ENCODE results near the gene NRROS. TPM values are rescaled to one million over a fixed set of nuclear protein-coding genes. Genes with fewer than 3 reads are reported as not detected.

NRROS gene
- total RNA-seq, 1 experiment from 2014 or later = 0.99 TPM

GRCh38 chr3:196667056-196667825 lies 27.7 kb downstream of the NRROS start:
- no peaks in the 10 kb centered on the region for H3K36me3 Mint-ChIP-seq (ENCODE audit: insufficient read depth, unreplicated experiment)

DNA sequence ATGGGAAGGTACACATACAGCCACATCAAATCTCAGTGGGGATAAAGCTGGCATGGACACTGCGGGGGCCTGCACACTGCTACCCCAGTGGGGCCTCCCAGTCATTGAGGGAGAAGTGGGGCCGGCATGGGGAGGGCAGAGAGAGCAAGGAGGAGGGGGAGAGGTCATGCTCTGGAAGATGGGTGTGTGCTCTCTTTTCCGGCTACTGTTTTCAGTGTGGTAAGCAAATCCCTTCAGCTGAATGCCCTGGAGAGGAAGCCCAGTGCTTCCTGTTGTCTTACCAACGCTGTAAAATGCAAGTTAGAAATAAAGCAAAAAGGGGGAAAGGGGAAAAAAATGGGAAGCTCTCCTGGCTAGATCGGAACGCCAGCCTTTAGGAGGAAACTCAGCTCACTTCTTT lies 30.8 kb downstream of the NRROS start:
- Mint-ChIP-seq H3K27ac (ENCODE audit: unreplicated experiment) (no peak overlapping the region), H3K27me3 (ENCODE audit: unreplicated experiment) (peaks cover 40% of the 10 kb centered on the region)
- intact Hi-C loops (cut with micrococcal nuclease; ENCODE audit: unreplicated experiment) = no loop called here

More at GRCh38 chr3:196667056-196667825, 27.7 kb downstream of the NRROS start:
- Mint-ChIP-seq H3K27ac (ENCODE audit: unreplicated experiment) (no peak overlapping the region), H3K4me1 (ENCODE audit: low read depth, unreplicated experiment) (no peaks in the 10 kb centered on the region), H3K27me3 (ENCODE audit: unreplicated experiment) (peaks cover 52% of the 10 kb centered on the region), H3K4me3 (ENCODE audit: low read depth, unreplicated experiment) (no peak overlapping the region), H3K9me3 (ENCODE audit: low read depth, unreplicated experiment) (no peaks in the 10 kb centered on the region)
- DNase-seq = no peak
- intact Hi-C loops (cut with micrococcal nuclease; ENCODE audit: unreplicated experiment) = no loop called here
- no TSS peak for BruUV-seq (replicated peaks)
- CTCF ChIA-PET = no interaction called here
- TF ChIP-seq, protein P1, sequence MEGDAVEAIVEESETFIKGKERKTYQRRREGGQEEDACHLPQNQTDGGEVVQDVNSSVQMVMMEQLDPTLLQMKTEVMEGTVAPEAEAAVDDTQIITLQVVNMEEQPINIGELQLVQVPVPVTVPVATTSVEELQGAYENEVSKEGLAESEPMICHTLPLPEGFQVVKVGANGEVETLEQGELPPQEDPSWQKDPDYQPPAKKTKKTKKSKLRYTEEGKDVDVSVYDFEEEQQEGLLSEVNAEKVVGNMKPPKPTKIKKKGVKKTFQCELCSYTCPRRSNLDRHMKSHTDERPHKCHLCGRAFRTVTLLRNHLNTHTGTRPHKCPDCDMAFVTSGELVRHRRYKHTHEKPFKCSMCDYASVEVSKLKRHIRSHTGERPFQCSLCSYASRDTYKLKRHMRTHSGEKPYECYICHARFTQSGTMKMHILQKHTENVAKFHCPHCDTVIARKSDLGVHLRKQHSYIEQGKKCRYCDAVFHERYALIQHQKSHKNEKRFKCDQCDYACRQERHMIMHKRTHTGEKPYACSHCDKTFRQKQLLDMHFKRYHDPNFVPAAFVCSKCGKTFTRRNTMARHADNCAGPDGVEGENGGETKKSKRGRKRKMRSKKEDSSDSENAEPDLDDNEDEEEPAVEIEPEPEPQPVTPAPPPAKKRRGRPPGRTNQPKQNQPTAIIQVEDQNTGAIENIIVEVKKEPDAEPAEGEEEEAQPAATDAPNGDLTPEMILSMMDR (IDR thresholded peaks at IDR 0.05; ENCODE audit: unreplicated experiment) = no peak

GRCh38 chr3:196673632-196674031 lies 34.1 kb downstream of the NRROS start:
- Mint-ChIP-seq H3K9me3 (ENCODE audit: low read depth, unreplicated experiment) (no peaks in the 10 kb centered on the region), H3K4me1 (ENCODE audit: low read depth, unreplicated experiment) (no peaks in the 10 kb centered on the region), H3K36me3 (ENCODE audit: insufficient read depth, unreplicated experiment) (peaks cover 4% of the 10 kb centered on the region), H3K4me3 (ENCODE audit: low read depth, unreplicated experiment) (no peak overlapping the region), H3K27me3 (ENCODE audit: unreplicated experiment) (peaks cover 43% of the 10 kb centered on the region), H3K27ac (ENCODE audit: unreplicated experiment) (no peak overlapping the region)
- CTCF ChIA-PET = no interaction called here
- no TSS peak for BruUV-seq (replicated peaks)
- intact Hi-C loops (cut with micrococcal nuclease; ENCODE audit: unreplicated experiment) = no loop called here
- DNase-seq = no peak
- TF ChIP-seq, protein P1 (IDR thresholded peaks at IDR 0.05; ENCODE audit: unreplicated experiment) = no peak

More for the DNA sequence above, 30.8 kb downstream of the NRROS start:
- CTCF ChIA-PET = interaction anchor here (0.7 kb wide), 3 partner anchors 21 to 72 kb away, joined by 4 to 6 read pairs (median 4); no protein-coding TSS in a partner anchor
- TF ChIP-seq, protein P1 (IDR thresholded peaks at IDR 0.05; ENCODE audit: unreplicated experiment) = no peak
- Mint-ChIP-seq H3K4me3 (ENCODE audit: low read depth, unreplicated experiment) (no peak overlapping the region), H3K36me3 (ENCODE audit: insufficient read depth, unreplicated experiment) (peaks cover 4% of the 10 kb centered on the region), H3K4me1 (ENCODE audit: low read depth, unreplicated experiment) (no peaks in the 10 kb centered on the region), H3K9me3 (ENCODE audit: low read depth, unreplicated experiment) (no peaks in the 10 kb centered on the region)
- no peak for DNase-seq
- BruUV-seq (replicated peaks) = no TSS peak

DNA sequence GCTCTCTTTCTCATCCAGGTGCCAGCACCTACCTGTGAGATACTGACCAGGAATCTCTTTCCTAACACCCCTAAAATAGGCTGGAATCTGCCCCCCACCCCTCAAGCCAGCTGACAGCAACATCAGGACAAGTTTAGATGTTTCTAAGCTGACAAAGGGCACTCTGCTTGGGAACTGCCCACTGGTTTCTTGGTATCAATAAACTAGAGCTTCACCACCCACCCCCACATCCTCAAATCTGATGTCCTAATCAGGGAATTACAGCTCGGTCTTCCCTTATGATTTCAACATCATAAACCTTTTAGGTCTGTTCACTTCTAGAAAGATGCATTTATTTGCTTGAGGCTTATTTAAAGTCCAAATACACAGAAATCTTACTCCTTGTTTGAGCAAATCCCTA lies 37.9 kb downstream of the NRROS start:
- TF ChIP-seq, protein P1 (IDR thresholded peaks at IDR 0.05; ENCODE audit: unreplicated experiment) = no peak
- no peak for DNase-seq
- H3K4me3 Mint-ChIP-seq (ENCODE audit: low read depth, unreplicated experiment) = no peak overlapping the region
- H3K9me3 Mint-ChIP-seq (ENCODE audit: low read depth, unreplicated experiment) = no peaks in the 10 kb centered on the region
- H3K36me3 Mint-ChIP-seq (ENCODE audit: insufficient read depth, unreplicated experiment) = peaks cover 4% of the 10 kb centered on the region
- BruUV-seq (replicated peaks) = no TSS peak
- H3K27ac Mint-ChIP-seq (ENCODE audit: unreplicated experiment) = no peak overlapping the region
- CTCF ChIA-PET = interaction anchor here (0.5 to 2.1 kb wide), 4 partner anchors 68 to 717 kb away, joined by 3 to 7 read pairs (median 5); no protein-coding TSS in a partner anchor
- H3K4me1 Mint-ChIP-seq (ENCODE audit: low read depth, unreplicated experiment) = no peaks in the 10 kb centered on the region
- intact Hi-C loops (cut with micrococcal nuclease; ENCODE audit: unreplicated experiment) = no loop called here
- H3K27me3 Mint-ChIP-seq (ENCODE audit: unreplicated experiment) = peaks cover 39% of the 10 kb centered on the region
